Ishikawa (cell line): Measurements from ENCODE around the gene POU2F1.

ENCODE experiments used
- CEBPB ChIP-seq: IDR thresholded peaks from 2 replicates; pipeline ENCODE4 v1.6.1; 2012
- EGR1 ChIP-seq: IDR thresholded peaks from 2 replicates; pipeline ENCODE4 v1.6.1; 2012
- EP300 ChIP-seq: IDR thresholded peaks from 2 replicates; pipeline ENCODE4 v1.6.1; 2012; ENCODE audit warnings: borderline replicate concordance
- FOXM1 ChIP-seq: IDR thresholded peaks from 2 replicates; pipeline ENCODE4 v1.6.1; 2012; ENCODE audit warnings: low read depth, borderline replicate concordance
- TAF1 ChIP-seq: IDR thresholded peaks from 2 replicates; pipeline ENCODE4 v1.6.1; 2012; ENCODE audit warnings: low read depth, mild to moderate bottlenecking
- TEAD4 ChIP-seq: IDR thresholded peaks from 2 replicates; pipeline ENCODE4 v1.6.1; 2012
- YY1 ChIP-seq: IDR thresholded peaks from 2 replicates; pipeline ENCODE4 v1.6.1; 2012; ENCODE audit warnings: low read depth

DNA sequence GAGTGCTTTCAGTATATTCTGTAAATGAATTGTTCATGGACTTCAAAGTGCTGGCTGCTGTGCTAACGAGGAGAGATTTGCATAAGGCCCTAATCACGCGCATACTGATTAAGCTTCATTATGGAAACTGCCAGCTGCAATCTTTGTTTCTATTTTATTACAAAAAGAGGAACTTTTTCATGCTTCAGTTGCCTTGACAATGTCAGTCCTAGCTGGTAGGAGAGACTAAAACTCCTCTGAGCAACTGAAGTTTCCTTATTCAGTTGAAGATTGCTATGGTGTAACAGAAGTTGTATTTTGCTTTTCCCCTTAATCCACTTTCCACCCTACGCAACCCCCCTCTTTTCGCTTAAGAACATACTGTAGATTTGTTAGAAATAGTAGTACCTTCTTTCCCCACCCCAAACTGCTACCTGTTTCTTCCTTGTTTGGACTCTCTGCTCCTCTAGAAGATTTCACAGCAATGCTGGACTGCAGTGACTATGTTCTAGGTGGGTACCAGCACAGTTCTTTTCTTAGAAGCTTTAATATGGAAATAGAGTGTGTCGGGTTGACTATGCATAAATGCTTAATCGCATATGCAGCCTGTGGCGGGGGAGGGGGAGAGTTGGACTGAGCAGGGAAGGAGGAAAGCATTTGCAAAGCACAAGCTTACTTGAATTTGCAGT is 108.3 kb downstream of the POU2F1 start:
- TF ChIP-seq CEBPB: no peak
- no peak for TF ChIP-seq EP300
- TF ChIP-seq FOXM1: no peak
- TF ChIP-seq EGR1: no peak
- TF ChIP-seq TAF1: no peak
- TF ChIP-seq YY1: no peak
- TF ChIP-seq TEAD4: no peak
